Activated B cell treated with CpG ODN at 0.5 μM for 24 hours (primary cell): Measurements from ENCODE around the gene PRKCB. TPM values are rescaled to one million over a fixed set of nuclear protein-coding genes. Genes with fewer than 3 reads are reported as not detected.

Experiments used
- ATAC-seq: fragments of 200-7000 bp; cut with Tn5 transposase; one replicate; pipeline ENCODE4 v1.10.0; 2021; ENCODE audit warnings: low read depth, mild to moderate bottlenecking, moderate library complexity
- CTCF ChIA-PET: fragments of 350-600 bp; sonication (Branson Sonifier 250); formaldehyde crosslinking; loops from one replicate; lab custom pipeline; 2021; ENCODE audit warnings: antibody characterized with exemption; lab: Charles Lee
- POLR2A ChIA-PET: fragments of 350-600 bp; sonication (Branson Sonifier 250); formaldehyde crosslinking; loops from one replicate; lab custom pipeline; 2021; ENCODE audit warnings: antibody characterized with exemption; lab: Charles Lee
- DNase-seq: peaks from one replicate; pipeline ENCODE4 v3.0.0; 2022
- H3K27ac Mint-ChIP-seq: one replicate; pipeline ENCODE4 v1.8.0; 2020; ENCODE audit warnings: mixed read lengths
- H3K27me3 Mint-ChIP-seq: one replicate; pipeline ENCODE4 v1.8.0; 2021; ENCODE audit warnings: mixed read lengths
- H3K36me3 Mint-ChIP-seq: one replicate; pipeline ENCODE4 v1.8.0; 2021; ENCODE audit warnings: low read depth, mixed read lengths
- H3K4me1 Mint-ChIP-seq: one replicate; pipeline ENCODE4 v1.8.0; 2021; ENCODE audit warnings: mixed read lengths
- H3K4me3 Mint-ChIP-seq: one replicate; pipeline ENCODE4 v1.8.0; 2020; ENCODE audit warnings: mild to moderate bottlenecking, mixed read lengths
- H3K9me3 Mint-ChIP-seq: one replicate; pipeline ENCODE4 v1.8.0; 2020; ENCODE audit warnings: mixed read lengths
- CTCF ChIP-seq: fragments of 200-600 bp; IDR thresholded peaks from one replicate; pipeline ENCODE4 v1.8.0; 2022; ENCODE audit warnings: antibody characterized with exemption, mild to moderate bottlenecking
- intact Hi-C: fragments of 100-400 bp; cut with micrococcal nuclease; formaldehyde crosslinking; loops from one replicate; pipeline ENCODE4 v1.15.1; 2024
- total RNA-seq: library from RNA; stranded (reverse); gene quantifications from 2 replicates; pipeline ENCODE4 v1.2.3, GENCODE V29; 2022

The PRKCB gene
- total RNA-seq, 1 donor from 2014 or later, result 146 TPM

- no peak for ATAC-seq
- CTCF ChIA-PET, result interaction anchor here (1.4 to 5.3 kb wide), 3 partner anchors 10 to 151 kb away, joined by 4 to 28 read pairs (median 22); no protein-coding TSS in a partner anchor
- no peaks in the 10 kb centered on the region for H3K27me3 Mint-ChIP-seq
- DNase-seq, result no peak
- intact Hi-C loops, result loop anchor here (5.0 kb wide), 1 partner anchor 153 kb away; no protein-coding TSS in a partner anchor
- peaks cover 97% of the 10 kb centered on the region for H3K4me1 Mint-ChIP-seq
- peak overlapping the region; percentile 89 for H3K27ac Mint-ChIP-seq
- POLR2A ChIA-PET, result interaction anchor here (0.5 to 3.1 kb wide), 12 partner anchors 11 to 640 kb away, joined by 3 to 25 read pairs (median 4); partner anchors contain the start of gene PRKCB
- no peak for TF ChIP-seq CTCF
- no peaks in the 10 kb centered on the region for H3K9me3 Mint-ChIP-seq
- H3K4me3 Mint-ChIP-seq, result peak overlapping the region; percentile 61
- H3K36me3 Mint-ChIP-seq, result peaks cover 16% of the 10 kb centered on the region
Observed at GRCh38 chr16:23859713-23860269, 24.0 kb downstream of the PRKCB start.

- DNase-seq (no peak), ATAC-seq (no peak)
- H3K36me3 Mint-ChIP-seq, result peaks cover 17% of the 10 kb centered on the region
- POLR2A ChIA-PET, result interaction anchor here (0.9 to 3.0 kb wide), 7 partner anchors 9 to 153 kb away, joined by 4 to 9 read pairs (median 5); partner anchors contain the start of gene PRKCB
- H3K9me3 Mint-ChIP-seq, result no peaks in the 10 kb centered on the region
- CTCF ChIA-PET, result interaction anchor here (0.7 to 5.3 kb wide), 8 partner anchors 10 to 148 kb away, joined by 3 to 28 read pairs (median 4); no protein-coding TSS in a partner anchor
- H3K4me3 Mint-ChIP-seq, result peak overlapping the region; percentile 17
- no peaks in the 10 kb centered on the region for H3K27me3 Mint-ChIP-seq
- H3K27ac Mint-ChIP-seq, result peak overlapping the region; percentile 89
- intact Hi-C loops, result no loop called here
- H3K4me1 Mint-ChIP-seq, result peaks cover 95% of the 10 kb centered on the region
- TF ChIP-seq CTCF, result no peak
Observed at GRCh38 chr16:23861874-23862273, 26.1 kb downstream of the PRKCB start.

- Mint-ChIP-seq H3K4me3 (peak overlapping the region; percentile 44), H3K4me1 (peaks cover 95% of the 10 kb centered on the region)
- POLR2A ChIA-PET, result interaction anchor here (0.9 to 3.0 kb wide), 4 partner anchors 10 to 21 kb away, joined by 3 to 17 read pairs (median 6); no protein-coding TSS in a partner anchor
Observed at GRCh38 chr16:23862556-23862955, 26.8 kb downstream of the PRKCB start.

GRCh38 chr16:23863511-23864422 is 28.0 kb downstream of the PRKCB start:
- Mint-ChIP-seq H3K36me3 (peaks cover 13% of the 10 kb centered on the region), H3K27me3 (no peaks in the 10 kb centered on the region), H3K4me1 (peaks cover 95% of the 10 kb centered on the region), H3K4me3 (peak overlapping the region; percentile 87), H3K9me3 (no peaks in the 10 kb centered on the region), H3K27ac (peak overlapping the region; percentile 96)
- DNase-seq, result no peak
- CTCF ChIA-PET, result interaction anchor here (0.7 to 5.3 kb wide), 7 partner anchors 14 to 146 kb away, joined by 3 to 28 read pairs (median 3); partner anchors contain the start of gene PRKCB
- intact Hi-C loops, result loop anchor here (1.0 kb wide), 2 partner anchors 18 to 28 kb away; partner anchors contain the start of gene PRKCB
- no peak for TF ChIP-seq CTCF
- peak; percentile 78 for ATAC-seq
- POLR2A ChIA-PET, result interaction anchor here (0.6 to 3.0 kb wide), 20 partner anchors 9 to 156 kb away, joined by 3 to 17 read pairs (median 5); partner anchors contain the start of gene PRKCB

More at GRCh38 chr16:23862556-23862955, 26.8 kb downstream of the PRKCB start:
- Mint-ChIP-seq H3K9me3 (no peaks in the 10 kb centered on the region), H3K27me3 (no peaks in the 10 kb centered on the region), H3K27ac (peak overlapping the region; percentile 89), H3K36me3 (peaks cover 17% of the 10 kb centered on the region)
- intact Hi-C loops, result no loop called here
- CTCF ChIA-PET, result interaction anchor here (1.0 to 5.3 kb wide), 6 partner anchors 15 to 148 kb away, joined by 3 to 28 read pairs (median 4); partner anchors contain the start of gene PRKCB
- no peak for TF ChIP-seq CTCF
- DNase-seq (no peak), ATAC-seq (no peak)
